Measurements from ENCODE around the gene ADARB1. TPM values are rescaled to one million over a fixed set of nuclear protein-coding genes. Genes with fewer than 3 reads are reported as not detected.

Gene ADARB1
- total RNA-seq, 4 donors from 2014 or later = 6.8 to 32.2 (median 17.3) TPM

DNA sequence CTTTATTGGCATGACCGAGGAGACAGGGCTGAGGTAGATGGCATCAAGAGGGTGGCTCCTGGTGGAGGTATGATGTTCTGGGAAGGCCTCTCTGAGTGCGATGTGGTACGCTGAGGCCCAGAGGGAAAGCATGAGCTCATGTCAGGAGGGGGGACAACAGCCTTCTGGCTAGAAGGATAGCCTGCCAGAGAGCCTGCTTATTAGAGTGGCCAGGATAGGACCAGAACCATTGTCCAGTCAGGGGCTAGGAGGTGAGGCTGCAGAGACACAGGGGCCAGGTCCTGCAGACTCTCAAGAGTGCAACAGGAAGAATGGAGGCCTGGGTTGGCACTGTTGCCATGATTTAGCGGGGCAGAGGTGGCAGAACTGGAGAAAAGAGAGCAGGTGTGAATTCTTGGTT is 7.3 kb downstream of the ADARB1 start:
- Histone ChIP-seq H3K4me3 (no peak overlapping the region), H3K4me1 (peaks cover 0 to 31% (median 17%) of the 10 kb centered on the region in 4 donors), H3K36me3 (no peaks in the 10 kb centered on the region), H3K27ac (peak overlapping the region; percentile 14 to 78 (median 55)), H3K27me3 (no peaks in the 10 kb centered on the region), H3K9me3 (no peaks in the 10 kb centered on the region)
- DNase-seq = no peak
- WGBS, 2 donors (ENCODE audit: low coverage in 1 of 2) = 88% methylated on average over 4 of the region's 4 CpGs; no CpG with 5 or more reads in 1 of the 2 donors
- intact Hi-C loops (cut with DNase I; ENCODE audit: low total_unique reads) = loop anchor here (5.0 kb wide), 1 partner anchor 41 kb away; no protein-coding TSS in a partner anchor
- in situ Hi-C loops (cut with MboI; ENCODE audit: low pct_ligation_motif_present in 1 of 4, low pct_unique_long_range_greater_than_20kb in 1 of 4, low sequenced_read_pairs in 3 of 4) = no loop called here
- TF ChIP-seq POLR2AphosphoS5 (IDR thresholded peaks at IDR 0.05) = no peak

DNA sequence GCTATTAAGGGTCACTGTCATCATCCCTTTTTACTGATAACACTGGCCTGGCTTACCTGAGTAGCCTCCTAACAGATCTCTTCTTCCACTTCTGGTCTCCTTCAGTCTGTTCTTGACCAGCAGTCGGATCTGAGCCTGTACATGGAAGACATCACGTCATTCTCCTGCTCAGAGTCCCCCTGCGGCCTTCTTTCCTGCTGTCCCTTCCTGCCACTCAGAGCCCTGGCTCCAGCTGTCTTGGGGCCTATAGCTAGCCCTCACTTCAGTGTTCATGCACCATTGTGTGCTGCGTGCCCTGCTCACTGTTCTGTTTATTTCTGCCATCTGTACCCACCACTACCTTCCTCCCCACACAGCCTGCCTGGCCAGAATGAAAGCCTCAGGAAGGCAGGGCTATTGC is 8.4 kb downstream of the ADARB1 start:
- Histone ChIP-seq H3K4me1 (peaks cover 0 to 27% (median 17%) of the 10 kb centered on the region in 4 donors), H3K27ac (peak overlapping the region in 2 of 4 donors; percentile 0 to 42), H3K27me3 (no peaks in the 10 kb centered on the region), H3K9me3 (no peaks in the 10 kb centered on the region), H3K4me3 (no peak overlapping the region), H3K36me3 (no peaks in the 10 kb centered on the region)
- in situ Hi-C loops (cut with MboI; ENCODE audit: low pct_ligation_motif_present in 1 of 4, low pct_unique_long_range_greater_than_20kb in 1 of 4, low sequenced_read_pairs in 3 of 4) = no loop called here
- TF ChIP-seq POLR2AphosphoS5 (IDR thresholded peaks at IDR 0.05) (no peak), POLR2A (IDR thresholded peaks at IDR 0.05) (no peak), EP300 (IDR thresholded peaks at IDR 0.05; ENCODE audit: low read depth) (no peak)
- TF ChIP-seq, protein P1, sequence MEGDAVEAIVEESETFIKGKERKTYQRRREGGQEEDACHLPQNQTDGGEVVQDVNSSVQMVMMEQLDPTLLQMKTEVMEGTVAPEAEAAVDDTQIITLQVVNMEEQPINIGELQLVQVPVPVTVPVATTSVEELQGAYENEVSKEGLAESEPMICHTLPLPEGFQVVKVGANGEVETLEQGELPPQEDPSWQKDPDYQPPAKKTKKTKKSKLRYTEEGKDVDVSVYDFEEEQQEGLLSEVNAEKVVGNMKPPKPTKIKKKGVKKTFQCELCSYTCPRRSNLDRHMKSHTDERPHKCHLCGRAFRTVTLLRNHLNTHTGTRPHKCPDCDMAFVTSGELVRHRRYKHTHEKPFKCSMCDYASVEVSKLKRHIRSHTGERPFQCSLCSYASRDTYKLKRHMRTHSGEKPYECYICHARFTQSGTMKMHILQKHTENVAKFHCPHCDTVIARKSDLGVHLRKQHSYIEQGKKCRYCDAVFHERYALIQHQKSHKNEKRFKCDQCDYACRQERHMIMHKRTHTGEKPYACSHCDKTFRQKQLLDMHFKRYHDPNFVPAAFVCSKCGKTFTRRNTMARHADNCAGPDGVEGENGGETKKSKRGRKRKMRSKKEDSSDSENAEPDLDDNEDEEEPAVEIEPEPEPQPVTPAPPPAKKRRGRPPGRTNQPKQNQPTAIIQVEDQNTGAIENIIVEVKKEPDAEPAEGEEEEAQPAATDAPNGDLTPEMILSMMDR (IDR thresholded peaks at IDR 0.05) = no peak
- intact Hi-C loops (cut with DNase I; ENCODE audit: low total_unique reads) = loop anchor here (5.0 kb wide), 1 partner anchor 40 kb away; no protein-coding TSS in a partner anchor
- DNase-seq = no peak
- 40 to 90% methylated on average over 2 to 4 of the region's 4 CpGs for WGBS, 2 donors (ENCODE audit: low coverage in 1 of 2)

DNA sequence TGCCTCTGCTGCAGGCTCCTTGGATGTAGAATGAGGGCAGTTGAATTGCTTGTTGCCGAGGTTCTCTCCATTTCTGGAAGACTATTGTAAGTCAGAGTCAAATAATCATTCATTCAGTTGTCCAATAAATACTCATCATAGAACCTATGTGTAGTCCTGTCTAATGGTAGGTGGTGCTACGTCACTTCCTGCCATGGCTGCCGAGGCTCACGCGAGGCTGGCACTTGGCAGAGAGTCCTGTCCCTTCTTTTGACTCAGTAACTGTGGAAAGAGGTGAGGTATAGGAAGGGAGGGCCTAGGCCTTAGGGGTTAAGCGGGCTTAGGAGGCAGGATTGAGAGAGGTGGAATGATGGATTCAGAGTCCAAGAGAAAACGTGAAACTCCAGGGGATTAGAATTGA is 9.7 kb downstream of the ADARB1 start:
- DNase-seq = no peak
- no peaks in the 10 kb centered on the region for H3K27me3 ChIP-seq
- in situ Hi-C loops (cut with MboI; ENCODE audit: low pct_ligation_motif_present in 1 of 4, low pct_unique_long_range_greater_than_20kb in 1 of 4, low sequenced_read_pairs in 3 of 4) (no loop called here), intact Hi-C loops (cut with DNase I; ENCODE audit: low total_unique reads) (loop anchor here (5.0 kb wide), 1 partner anchor 38 kb away; no protein-coding TSS in a partner anchor)
- 90 to 91% methylated on average over 6 to 7 of the region's 7 CpGs for WGBS, 2 donors (ENCODE audit: low coverage in 1 of 2)
- no peaks in the 10 kb centered on the region for H3K36me3 ChIP-seq
- H3K9me3 ChIP-seq = no peaks in the 10 kb centered on the region
- H3K27ac ChIP-seq = peak overlapping the region in 1 of 4 donors; percentile 19
- H3K4me1 ChIP-seq = peaks cover 0 to 22% (median 16%) of the 10 kb centered on the region in 4 donors
- TF ChIP-seq POLR2A (IDR thresholded peaks at IDR 0.05) (no peak), EP300 (IDR thresholded peaks at IDR 0.05; ENCODE audit: low read depth) (no peak), POLR2AphosphoS5 (IDR thresholded peaks at IDR 0.05) (no peak)
- TF ChIP-seq, protein P1 (IDR thresholded peaks at IDR 0.05) = no peak
- H3K4me3 ChIP-seq = no peak overlapping the region

DNA sequence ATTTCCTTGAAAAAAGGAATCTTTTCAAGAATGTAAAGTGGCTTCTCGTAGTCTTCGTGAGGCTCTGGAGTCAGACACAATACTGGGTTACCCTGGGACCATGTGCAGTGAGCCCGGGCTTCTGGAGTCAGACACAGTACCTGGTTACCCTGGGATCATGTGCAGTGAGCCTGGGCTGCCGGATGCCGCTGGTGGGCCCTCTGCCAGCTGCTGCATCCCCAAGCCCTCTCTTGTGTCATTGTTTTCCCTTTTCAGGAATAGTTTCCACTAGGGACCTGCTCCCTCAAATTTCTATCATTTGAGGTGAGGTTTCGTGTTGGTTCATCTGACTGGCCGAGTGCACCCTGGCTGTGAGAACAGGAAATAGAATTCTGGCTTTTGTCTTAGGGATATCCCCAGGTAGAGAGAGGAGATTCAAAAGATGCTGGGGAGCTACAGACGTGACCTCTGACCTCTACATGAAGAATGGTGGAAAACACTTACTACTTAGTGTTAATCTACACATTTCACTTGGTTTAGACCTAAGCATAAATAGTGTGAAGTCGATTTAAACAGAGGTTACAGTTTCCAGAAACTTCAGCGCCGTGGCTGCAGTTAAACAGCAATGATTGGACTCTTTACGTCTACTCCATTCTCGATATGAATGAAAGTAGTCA is 10.6 kb downstream of the ADARB1 start:
- H3K9me3 ChIP-seq = no peaks in the 10 kb centered on the region
- TF ChIP-seq, protein P1 (IDR thresholded peaks at IDR 0.05) = no peak
- TF ChIP-seq POLR2A (IDR thresholded peaks at IDR 0.05) (no peak), POLR2AphosphoS5 (IDR thresholded peaks at IDR 0.05) (no peak), EP300 (IDR thresholded peaks at IDR 0.05; ENCODE audit: low read depth) (no peak)
- peaks cover 0 to 17% (median 12%) of the 10 kb centered on the region in 4 donors for H3K4me1 ChIP-seq
- H3K4me3 ChIP-seq = no peak overlapping the region
- peak overlapping the region in 1 of 4 donors; percentile 19 for H3K27ac ChIP-seq
- H3K27me3 ChIP-seq = no peaks in the 10 kb centered on the region
- H3K36me3 ChIP-seq = no peaks in the 10 kb centered on the region
- DNase-seq = no peak
- 74 to 83% methylated on average over 12 to 13 of the region's 13 CpGs for WGBS, 2 donors (ENCODE audit: low coverage in 1 of 2)
- intact Hi-C loops (cut with DNase I; ENCODE audit: low total_unique reads) = loop anchor here (5.0 kb wide), 1 partner anchor 37 kb away; no protein-coding TSS in a partner anchor
- in situ Hi-C loops (cut with MboI; ENCODE audit: low pct_ligation_motif_present in 1 of 4, low pct_unique_long_range_greater_than_20kb in 1 of 4, low sequenced_read_pairs in 3 of 4) = no loop called here

Data from transverse colon (tissue), 4 donors.